GM21786 (cell line): ENCODE data around the gene RASA4B.
"Not testable (repeated sequence)": the region's sequence is repeated elsewhere in the genome, so short reads cannot be mapped to it uniquely, and the experiment has no call there.

Experiments
- ATAC-seq: cut with Tn5 transposase; IDR thresholded peaks from one replicate; pipeline ENCODE4 v1.9.1; 2021; ENCODE audit not compliant: unreplicated experiment

Gene RASA4B

GRCh38 chr7:102512642-102513221 is 4.8 kb downstream of the RASA4B start:
- ATAC-seq, result not testable (repeated sequence)

- peak; percentile 41 for ATAC-seq
Observed at GRCh38 chr7:102511860-102512522, 5.6 kb downstream of the RASA4B start.

GRCh38 chr7:102510575-102510974 is 7.0 kb downstream of the RASA4B start:
- ATAC-seq, result not testable (repeated sequence)

- ATAC-seq, result not testable (repeated sequence)
Observed at GRCh38 chr7:102507410-102508088, 10.0 kb downstream of the RASA4B start.

GRCh38 chr7:102505298-102506185 is 12.0 kb downstream of the RASA4B start:
- ATAC-seq, result not testable (repeated sequence)

GRCh38 chr7:102503141-102503540 is 14.4 kb downstream of the RASA4B start:
- not testable (repeated sequence) for ATAC-seq

- not testable (repeated sequence) for ATAC-seq
Observed at GRCh38 chr7:102498321-102498720, 19.3 kb downstream of the RASA4B start.

GRCh38 chr7:102497308-102497707 is 20.3 kb downstream of the RASA4B start:
- not testable (repeated sequence) for ATAC-seq

GRCh38 chr7:102496861-102497260 is 20.7 kb downstream of the RASA4B start:
- ATAC-seq, result not testable (repeated sequence)

- ATAC-seq, result peak; percentile 58
Observed at GRCh38 chr7:102494473-102495149, 23.0 kb downstream of the RASA4B start.

GRCh38 chr7:102494026-102494425 is 23.6 kb downstream of the RASA4B start:
- not testable (repeated sequence) for ATAC-seq

- peak; percentile 43 for ATAC-seq
Observed at GRCh38 chr7:102493220-102493935, 24.2 kb downstream of the RASA4B start.

GRCh38 chr7:102490529-102491075 is 27.0 kb downstream of the RASA4B start:
- ATAC-seq, result peak; percentile 46

- ATAC-seq, result not testable (repeated sequence)
Observed at GRCh38 chr7:102484317-102484716, 33.3 kb downstream of the RASA4B start.

GRCh38 chr7:102481962-102482361 is 35.6 kb downstream of the RASA4B start:
- not testable (repeated sequence) for ATAC-seq

GRCh38 chr7:102479982-102480637 is 37.5 kb downstream of the RASA4B start:
- not testable (repeated sequence) for ATAC-seq

GRCh38 chr7:102479209-102479584 is 38.4 kb downstream of the RASA4B start:
- ATAC-seq, result peak; percentile 30

- peak; percentile 85 for ATAC-seq
Observed at GRCh38 chr7:102478314-102479208, 39.0 kb downstream of the RASA4B start, which contains the start of gene POLR2J. Gene POLR2J (minus strand): TSS chr7:102478922. CDS start chr7:102478860, 62 bp downstream.
